Cardiac fibroblast (primary cell): Measurements from ENCODE around the gene NCOA3.
"Not testable (repeated sequence)": the region's sequence is repeated elsewhere in the genome, so short reads cannot be mapped to it uniquely, and the experiment has no call there.

Experiments
- DNase-seq, 2 donors: peaks; one replicate each; pipeline versions ENCODE4 v3.0.0 to v3.0.0-alpha.2; 2010; ENCODE audit warnings: low read depth in 2 of 2
- H3K4me3 ChIP-seq, 2 donors: replicated peaks in 1 of 2; 1 replicate in 1 of 2; 2 replicates in 1 of 2; pipeline ENCODE4 v1.5.1; 2011; ENCODE audit warnings: low read depth in 2 of 2, low read length in 2 of 2, mild to moderate bottlenecking in 2 of 2, moderate library complexity in 1 of 2
- TF ChIP-seq, protein P1 (sequence below): IDR thresholded peaks from one replicate; pipeline ENCODE4 v1.5.1; 2011; ENCODE audit warnings: low read depth, mild to moderate bottlenecking, low read length, inconsistent platforms

The NCOA3 gene

DNA sequence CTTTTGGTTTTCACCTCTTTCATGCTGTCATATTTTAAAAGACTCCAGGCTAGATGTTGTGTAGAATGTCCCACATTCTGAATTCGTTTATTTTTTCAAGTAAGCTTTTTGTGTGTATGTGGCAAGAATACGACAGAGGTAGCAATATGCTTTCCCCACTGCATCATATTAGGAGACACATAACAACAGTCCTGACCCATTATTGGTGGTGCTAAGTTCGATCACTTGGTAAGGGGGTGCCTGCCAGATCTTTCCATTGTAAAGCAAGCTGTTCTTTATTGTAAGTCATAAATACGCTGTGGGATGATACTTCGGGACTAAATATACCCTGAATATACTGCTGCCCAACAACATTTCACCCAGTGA lies 588 bp upstream of the NCOA3 start:
- peak overlapping the region; percentile 90 to 93 for H3K4me3 ChIP-seq
- TF ChIP-seq, protein P1, sequence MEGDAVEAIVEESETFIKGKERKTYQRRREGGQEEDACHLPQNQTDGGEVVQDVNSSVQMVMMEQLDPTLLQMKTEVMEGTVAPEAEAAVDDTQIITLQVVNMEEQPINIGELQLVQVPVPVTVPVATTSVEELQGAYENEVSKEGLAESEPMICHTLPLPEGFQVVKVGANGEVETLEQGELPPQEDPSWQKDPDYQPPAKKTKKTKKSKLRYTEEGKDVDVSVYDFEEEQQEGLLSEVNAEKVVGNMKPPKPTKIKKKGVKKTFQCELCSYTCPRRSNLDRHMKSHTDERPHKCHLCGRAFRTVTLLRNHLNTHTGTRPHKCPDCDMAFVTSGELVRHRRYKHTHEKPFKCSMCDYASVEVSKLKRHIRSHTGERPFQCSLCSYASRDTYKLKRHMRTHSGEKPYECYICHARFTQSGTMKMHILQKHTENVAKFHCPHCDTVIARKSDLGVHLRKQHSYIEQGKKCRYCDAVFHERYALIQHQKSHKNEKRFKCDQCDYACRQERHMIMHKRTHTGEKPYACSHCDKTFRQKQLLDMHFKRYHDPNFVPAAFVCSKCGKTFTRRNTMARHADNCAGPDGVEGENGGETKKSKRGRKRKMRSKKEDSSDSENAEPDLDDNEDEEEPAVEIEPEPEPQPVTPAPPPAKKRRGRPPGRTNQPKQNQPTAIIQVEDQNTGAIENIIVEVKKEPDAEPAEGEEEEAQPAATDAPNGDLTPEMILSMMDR, result no peak
- peak in 1 of 2 donors; percentile 13 for DNase-seq

- peak overlapping the region; percentile 90 to 93 for H3K4me3 ChIP-seq
- DNase-seq, result peak; percentile 45 to 63
- TF ChIP-seq, protein P1, result no peak
These were observed 868 bp downstream of the NCOA3 start for GRCh38 chr20:47502271-47503239.

GRCh38 chr20:47503685-47504084 lies 2.0 kb downstream of the NCOA3 start:
- no peak for DNase-seq
- peak overlapping the region in 1 of 2 donors; percentile 90 for H3K4me3 ChIP-seq
- TF ChIP-seq, protein P1, result no peak

GRCh38 chr20:47506335-47506734 lies 4.6 kb downstream of the NCOA3 start:
- TF ChIP-seq, protein P1, result no peak
- no peak for DNase-seq
- no peak overlapping the region for H3K4me3 ChIP-seq

- H3K4me3 ChIP-seq, result no peak overlapping the region
- TF ChIP-seq, protein P1, result no peak
- DNase-seq, result no peak
These were observed 5.2 kb downstream of the NCOA3 start for GRCh38 chr20:47506850-47507249.

- DNase-seq, H3K4me3 ChIP-seq: not testable (repeated sequence)
These were observed 5.7 kb downstream of the NCOA3 start for GRCh38 chr20:47507275-47507981.

DNA sequence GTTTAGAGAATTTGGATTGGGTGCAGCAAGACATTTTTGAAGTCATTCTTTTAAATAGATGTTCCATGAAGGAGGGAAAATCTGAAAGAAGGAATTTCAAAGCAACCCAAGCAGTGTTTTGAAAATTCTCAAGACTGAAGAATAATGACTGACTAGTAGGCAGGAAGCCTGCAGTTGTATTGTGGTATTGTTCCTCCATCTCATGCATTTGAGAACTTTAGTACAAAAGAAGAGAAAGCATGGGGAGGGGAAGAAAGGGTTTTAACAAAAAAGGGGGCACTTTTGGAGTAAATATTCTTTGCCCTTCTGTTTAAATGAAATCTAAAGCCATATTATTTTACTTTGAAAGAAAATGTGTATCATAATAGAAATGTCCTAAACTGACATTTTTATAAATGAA lies 6.6 kb downstream of the NCOA3 start:
- no peak overlapping the region for H3K4me3 ChIP-seq
- TF ChIP-seq, protein P1, result peak; percentile 4
- DNase-seq, result no peak
